Activated CD4-positive, CD25-positive, alpha-beta regulatory T cell treated with anti-CD3 and anti-CD28 coated beads, Interleukin-2, amount 50 U/mL, for 16 hours (primary cell): ENCODE results near the gene UROS.

Source experiments
- DNase-seq: peaks from one replicate; pipeline ENCODE4 v3.0.0-alpha.2; 2020; ENCODE audit warnings: low read depth, low spot score

UROS gene

DNA sequence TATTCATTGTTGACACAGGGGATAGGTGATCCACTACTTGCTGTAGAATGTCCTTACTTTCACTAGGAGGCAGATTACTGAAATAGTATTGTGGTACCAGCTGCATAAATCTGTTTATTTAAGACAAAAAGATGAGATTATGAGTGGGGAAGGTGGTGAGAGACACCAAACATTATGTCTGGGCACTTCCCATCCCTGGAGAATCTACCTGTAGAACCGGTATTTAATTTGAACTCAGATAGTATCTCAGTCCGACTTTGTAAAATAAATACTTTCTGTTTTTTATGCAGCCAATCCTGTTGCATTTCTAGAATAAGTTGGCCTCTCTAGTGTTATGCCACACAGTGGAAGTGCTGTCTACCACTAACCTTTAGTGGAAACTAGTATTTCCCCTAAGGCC, 13.7 kb upstream of the UROS start:
- no peak for DNase-seq

DNA sequence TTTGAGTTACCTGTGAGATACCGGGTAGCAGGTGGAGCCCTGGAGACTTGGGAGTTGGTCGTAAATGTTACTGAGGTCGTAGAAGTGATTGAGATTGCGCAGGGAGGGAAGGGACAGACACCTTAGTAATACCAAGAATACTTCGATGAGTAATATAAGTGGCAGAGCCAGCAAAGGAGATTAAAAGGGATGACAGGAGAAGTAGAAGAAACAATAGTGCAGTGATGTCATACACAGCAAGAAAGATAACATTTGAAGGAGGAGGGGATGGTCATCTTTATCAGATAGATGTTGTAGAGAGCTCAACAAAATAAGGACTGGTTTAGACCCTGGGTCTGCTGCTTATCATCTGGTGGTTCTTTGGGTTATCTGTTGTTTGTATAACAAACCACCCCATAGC, 5.3 kb upstream of the UROS start:
- DNase-seq: no peak

DNA sequence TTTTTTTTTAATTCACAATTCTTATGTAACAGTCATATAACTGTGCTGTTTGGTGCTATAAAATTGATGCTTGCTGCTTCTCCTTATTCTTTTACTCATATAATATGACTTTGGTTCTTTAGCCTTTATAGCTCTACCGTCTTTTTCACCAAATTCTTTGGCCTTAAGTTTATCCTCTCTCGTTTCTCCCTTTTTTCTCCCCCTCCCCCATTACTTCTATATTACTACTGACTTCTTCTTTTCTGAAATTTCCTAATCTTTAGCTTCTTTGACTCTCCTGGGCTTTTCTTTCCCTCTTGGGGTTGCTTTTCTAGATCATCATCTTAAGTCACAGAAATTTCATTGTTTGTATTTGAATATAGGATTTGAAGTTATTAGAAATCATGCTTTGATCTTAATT, 4.1 kb upstream of the UROS start:
- DNase-seq: no peak

DNA sequence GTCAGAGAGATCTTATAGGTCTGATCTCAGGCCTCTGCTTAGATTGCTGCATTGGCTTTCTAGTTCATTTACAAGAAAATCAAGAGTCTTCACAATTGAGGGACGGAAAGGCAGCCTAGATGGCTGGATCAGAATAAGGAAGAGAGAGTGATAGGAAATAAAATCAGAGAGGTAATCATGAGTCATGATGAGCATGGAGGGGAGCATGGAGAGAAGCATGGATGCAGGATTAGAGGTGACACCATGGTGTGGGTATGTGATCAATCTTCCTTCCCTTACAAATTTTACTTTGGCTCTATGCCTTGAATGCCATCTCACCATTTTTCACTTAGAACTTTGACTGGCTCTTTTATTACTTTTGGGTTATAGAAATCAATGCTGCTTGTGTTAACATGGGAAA, 1.7 kb upstream of the UROS start:
- no peak for DNase-seq

GRCh38 chr10:125823663-125824251, 699 bp upstream of the UROS start:
- no peak for DNase-seq

- no peak for DNase-seq
Measured at GRCh38 chr10:125820701-125821100, 2.4 kb downstream of the UROS start.

- DNase-seq: no peak
Measured at GRCh38 chr10:125817337-125817946, 5.6 kb downstream of the UROS start.

- no peak for DNase-seq
Measured at GRCh38 chr10:125816548-125816947, 6.5 kb downstream of the UROS start.

- DNase-seq: no peak
Measured at GRCh38 chr10:125815764-125816163, 7.3 kb downstream of the UROS start.

GRCh38 chr10:125812128-125812750, 10.8 kb downstream of the UROS start:
- DNase-seq: no peak

DNA sequence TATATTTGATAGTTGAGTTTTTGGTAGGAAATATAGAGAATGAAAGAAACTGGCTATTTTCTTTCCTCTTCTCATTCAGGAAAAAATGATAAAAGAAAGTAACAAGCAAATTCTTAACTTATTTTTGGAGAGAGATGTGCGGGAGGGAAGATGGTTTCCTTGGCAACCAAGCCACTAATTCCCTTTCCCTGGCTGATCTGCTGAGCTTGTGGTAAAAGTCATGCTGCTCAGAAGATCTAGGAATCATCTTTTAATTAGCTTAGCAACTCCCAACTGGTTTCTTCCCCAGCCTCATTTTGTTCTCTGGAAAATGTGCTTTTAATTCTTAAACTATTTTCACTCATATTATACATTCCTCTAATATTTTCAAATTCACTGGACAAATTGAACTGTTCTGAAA, 11.8 kb downstream of the UROS start:
- no peak for DNase-seq

DNA sequence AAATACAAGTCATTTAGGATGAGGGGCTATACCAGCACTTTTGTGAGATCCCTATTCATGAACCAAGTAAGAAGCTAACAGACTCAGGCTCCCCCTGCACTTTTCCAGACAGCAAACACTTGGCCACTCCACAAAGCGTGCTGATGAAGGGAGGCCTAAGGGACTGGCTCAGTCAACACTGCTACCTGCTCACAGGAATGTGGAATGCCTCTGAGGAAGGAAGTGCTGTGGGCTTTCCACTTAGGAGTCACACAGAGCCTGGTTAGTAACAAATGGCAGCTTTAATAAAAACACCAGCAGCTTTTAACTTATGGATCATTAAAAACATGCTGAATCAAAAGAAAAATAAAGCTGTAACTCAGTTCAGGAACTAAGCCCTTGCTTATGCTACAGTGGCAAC, 15.0 kb downstream of the UROS start:
- no peak for DNase-seq

DNA sequence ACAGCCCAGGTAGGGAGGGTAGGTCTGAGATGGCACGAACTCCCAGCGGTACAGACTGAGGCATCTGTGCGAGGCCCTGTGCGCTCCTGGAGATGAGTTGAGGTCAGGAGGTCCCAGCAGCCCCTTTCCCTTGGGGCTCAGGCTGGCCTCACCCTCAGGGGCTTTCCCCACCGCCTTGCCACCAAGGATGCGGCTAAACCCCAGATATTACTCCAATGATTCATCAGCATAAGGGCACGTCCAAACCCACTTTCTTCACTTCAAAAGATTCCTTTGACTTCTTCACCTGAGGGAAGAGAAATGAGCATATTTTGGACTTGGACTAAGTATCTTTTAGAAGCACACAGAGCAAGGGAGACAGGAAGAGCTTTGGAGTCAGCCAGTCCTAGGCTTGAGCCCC, 20.3 kb downstream of the UROS start:
- no peak for DNase-seq

GRCh38 chr10:125802131-125802530, 20.9 kb downstream of the UROS start:
- no peak for DNase-seq

- no peak for DNase-seq
Measured at GRCh38 chr10:125801574-125801973, 21.5 kb downstream of the UROS start.

GRCh38 chr10:125799451-125800182, 23.4 kb downstream of the UROS start:
- DNase-seq: no peak

GRCh38 chr10:125797994-125798662, 24.9 kb downstream of the UROS start:
- no peak for DNase-seq

DNA sequence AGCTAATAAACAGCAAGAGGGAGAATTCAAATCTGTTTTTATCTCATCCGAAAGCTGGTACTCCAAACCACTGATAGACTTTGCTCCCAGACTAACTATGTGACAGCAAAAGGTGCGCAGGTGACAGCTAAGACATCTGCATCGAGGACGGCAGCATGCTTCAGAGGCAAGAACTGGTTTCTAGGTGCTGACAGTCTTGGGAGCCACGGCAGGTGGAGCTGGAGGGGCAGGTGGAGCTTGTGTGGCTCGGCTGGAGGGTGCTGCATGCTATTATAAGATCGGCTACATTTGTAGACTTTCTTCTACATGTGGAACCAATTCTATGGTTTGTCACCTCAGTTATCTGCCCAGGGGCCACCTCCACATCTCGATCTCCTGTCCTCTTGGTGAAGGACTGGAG, 25.6 kb downstream of the UROS start:
- no peak for DNase-seq

- DNase-seq: no peak
Measured at GRCh38 chr10:125795637-125796190, 27.3 kb downstream of the UROS start.

- no peak for DNase-seq
Measured at GRCh38 chr10:125795128-125795527, 27.9 kb downstream of the UROS start.

- DNase-seq: no peak
Measured at GRCh38 chr10:125792342-125793300, 30.4 kb downstream of the UROS start.
